HG02973 (cell line): ENCODE results near the gene EXOC3.

Experiments
- ATAC-seq: cut with Tn5 transposase; IDR thresholded peaks from one replicate; pipeline ENCODE4 v1.9.1; 2021; ENCODE audit warnings: moderate library complexity; ENCODE audit not compliant: unreplicated experiment

The EXOC3 gene

DNA sequence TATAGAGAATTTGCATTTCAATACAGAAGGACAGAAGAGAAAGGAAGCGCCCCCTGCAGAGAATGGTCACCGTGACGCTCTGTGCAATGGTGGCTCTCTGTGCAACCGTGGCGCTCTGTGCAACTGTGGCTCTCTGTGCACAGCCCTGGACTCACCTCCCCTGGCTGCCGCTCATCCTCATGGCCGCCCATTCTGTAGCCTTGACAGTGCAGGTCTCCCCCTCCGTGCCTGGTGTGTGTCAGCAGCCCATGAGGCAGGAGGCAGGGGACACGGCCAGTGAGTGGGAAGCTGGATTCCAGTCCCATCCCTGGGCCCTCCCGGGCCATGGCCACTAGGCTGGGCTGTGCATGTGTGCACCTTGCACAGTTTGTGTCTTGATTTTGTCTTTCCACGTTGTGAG is 12.0 kb downstream of the EXOC3 start:
- no peak for ATAC-seq

GRCh38 chr5:455806-456205 is 12.8 kb downstream of the EXOC3 start:
- no peak for ATAC-seq

DNA sequence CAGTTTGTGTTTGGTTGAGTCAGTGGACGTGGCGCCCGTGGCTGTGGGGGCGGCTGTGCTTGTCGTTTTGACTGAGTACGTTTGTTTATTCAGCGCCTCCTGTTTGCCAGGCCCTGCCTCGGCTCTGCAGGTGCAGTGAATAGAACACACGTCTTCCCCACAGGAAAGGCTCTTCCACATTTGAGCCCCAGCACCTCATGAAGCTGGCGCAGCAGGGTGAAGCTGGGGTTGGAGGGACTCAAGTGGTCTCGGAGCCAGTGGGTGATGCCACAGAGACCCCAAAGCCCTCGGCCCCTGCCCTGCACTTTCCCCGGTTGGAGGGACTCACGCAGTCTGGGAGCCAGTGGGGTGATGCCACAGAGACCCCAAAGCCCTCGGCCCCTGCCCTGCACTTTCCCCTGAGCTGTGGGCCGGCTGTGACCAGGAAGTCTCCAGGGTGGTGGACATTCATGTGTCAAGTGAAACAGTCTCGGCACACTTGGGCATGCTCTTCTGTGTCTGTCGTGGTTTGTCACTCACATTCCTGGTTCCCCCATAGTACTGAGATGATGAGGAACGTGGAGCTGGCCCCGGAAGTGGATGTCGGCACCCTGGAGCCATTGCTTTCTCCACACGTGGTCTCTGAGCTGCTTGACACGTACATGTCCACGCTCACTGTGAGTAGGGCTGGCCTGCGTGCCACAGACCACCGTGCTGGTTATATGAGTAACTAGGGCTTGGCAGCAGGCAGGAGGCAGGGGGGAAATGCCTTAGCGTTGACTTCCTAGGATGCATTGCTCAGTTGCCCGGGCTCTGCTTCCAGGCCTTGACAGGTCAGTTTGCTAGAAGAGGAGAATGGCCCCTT is 13.6 kb downstream of the EXOC3 start:
- ATAC-seq, result no peak

GRCh38 chr5:457195-457961 is 14.4 kb downstream of the EXOC3 start:
- ATAC-seq, result no peak

- ATAC-seq, result no peak
Measured at GRCh38 chr5:458547-459353, 15.8 kb downstream of the EXOC3 start.

GRCh38 chr5:459562-460272 is 16.7 kb downstream of the EXOC3 start:
- ATAC-seq, result no peak

DNA sequence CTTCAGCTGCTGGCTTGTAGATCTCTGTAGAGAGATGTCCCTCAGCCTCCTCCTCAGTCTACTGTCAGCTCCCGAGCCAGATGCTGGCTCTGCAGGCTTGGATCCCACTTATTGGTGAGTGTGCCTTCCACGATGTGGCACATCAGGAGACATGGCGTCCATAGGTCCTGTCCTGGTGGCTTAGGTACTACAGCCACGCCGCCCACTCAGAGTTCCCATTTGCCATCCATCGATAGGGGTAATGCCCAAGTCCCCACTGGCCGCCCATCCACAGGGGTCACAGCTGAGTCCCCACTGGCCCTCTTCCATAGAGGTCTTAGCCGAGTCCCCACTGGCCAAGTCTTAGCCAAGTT is 17.3 kb downstream of the EXOC3 start:
- no peak for ATAC-seq

DNA sequence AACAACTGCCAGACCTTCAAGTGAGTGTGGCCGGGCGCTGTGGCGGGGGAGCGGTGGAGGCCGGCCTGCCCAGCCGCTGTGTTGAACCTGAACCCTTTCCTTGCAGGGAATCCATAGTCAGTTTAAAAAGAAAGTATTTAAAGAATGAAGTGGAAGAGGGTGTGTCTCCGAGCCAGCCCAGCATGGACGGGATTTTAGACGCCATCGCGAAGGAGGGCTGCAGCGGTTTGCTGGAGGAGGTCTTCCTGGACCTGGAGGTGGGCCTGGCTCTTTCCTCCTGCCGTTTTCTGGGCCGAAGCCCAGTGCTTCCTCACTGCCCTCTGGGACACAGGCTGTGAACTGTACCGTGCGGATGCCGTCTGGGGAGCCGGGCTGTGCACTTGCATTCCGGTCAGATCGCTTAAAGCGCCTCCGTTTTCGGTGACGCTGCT is 19.1 kb downstream of the EXOC3 start:
- no peak for ATAC-seq

DNA sequence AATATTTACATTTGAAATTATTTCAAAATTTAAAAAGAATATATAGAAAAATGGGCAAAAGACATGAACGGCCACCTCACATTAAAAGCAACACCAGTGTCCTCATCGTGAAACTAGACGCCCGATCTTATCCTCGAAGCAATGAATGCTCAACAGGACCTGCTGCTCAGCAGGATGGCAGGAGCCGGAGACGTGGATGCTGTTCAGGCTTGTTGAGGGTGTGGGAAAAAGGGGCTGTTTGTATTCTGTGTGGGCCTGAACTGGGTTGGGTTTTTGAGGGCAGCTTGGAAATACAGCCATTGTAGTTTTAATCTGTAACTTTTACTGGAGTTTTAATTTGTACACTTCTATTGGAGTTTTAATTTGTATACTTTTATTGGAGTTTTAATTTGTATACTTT is 20.3 kb downstream of the EXOC3 start:
- ATAC-seq, result no peak

- ATAC-seq, result no peak
Measured at GRCh38 chr5:463952-464351, 21.0 kb downstream of the EXOC3 start.

- no peak for ATAC-seq
Measured at GRCh38 chr5:464446-464842, 21.5 kb downstream of the EXOC3 start.

DNA sequence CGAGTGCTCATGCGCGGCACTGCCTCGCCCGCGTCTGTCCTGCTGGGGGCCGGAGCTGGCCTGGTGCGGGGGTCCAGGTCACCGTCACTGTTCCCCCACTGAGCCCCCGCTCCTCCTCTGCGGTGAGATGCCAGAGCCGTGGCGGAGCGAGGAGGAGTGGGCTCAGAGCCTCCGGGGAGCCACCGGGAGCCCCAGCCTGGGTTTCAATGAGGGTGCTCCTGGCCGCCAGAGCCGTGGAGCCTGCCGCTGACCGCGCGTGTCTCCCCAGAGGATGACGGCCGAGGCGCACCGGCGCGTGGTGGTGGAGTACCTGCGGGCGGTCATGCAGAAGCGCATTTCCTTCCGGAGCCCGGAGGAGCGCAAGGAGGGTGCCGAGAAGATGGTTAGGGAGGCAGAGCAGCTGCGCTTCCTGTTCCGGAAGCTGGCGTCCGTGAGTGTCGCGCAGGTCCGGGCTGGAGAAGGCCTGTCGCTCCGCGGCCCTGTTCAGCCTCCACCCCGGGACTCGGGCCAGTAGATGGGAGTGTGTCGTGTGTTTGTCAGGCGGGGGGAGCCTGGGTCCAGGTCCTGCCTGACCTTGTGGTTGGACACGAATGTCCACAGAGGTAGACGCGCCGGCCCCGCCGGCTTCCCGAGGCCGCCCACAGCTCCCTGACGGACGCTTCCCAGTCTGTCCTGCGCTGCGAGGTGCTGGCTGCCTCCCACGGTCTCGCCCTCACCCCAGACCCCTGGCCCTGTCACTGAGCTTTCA is 22.0 kb downstream of the EXOC3 start:
- ATAC-seq, result no peak

DNA sequence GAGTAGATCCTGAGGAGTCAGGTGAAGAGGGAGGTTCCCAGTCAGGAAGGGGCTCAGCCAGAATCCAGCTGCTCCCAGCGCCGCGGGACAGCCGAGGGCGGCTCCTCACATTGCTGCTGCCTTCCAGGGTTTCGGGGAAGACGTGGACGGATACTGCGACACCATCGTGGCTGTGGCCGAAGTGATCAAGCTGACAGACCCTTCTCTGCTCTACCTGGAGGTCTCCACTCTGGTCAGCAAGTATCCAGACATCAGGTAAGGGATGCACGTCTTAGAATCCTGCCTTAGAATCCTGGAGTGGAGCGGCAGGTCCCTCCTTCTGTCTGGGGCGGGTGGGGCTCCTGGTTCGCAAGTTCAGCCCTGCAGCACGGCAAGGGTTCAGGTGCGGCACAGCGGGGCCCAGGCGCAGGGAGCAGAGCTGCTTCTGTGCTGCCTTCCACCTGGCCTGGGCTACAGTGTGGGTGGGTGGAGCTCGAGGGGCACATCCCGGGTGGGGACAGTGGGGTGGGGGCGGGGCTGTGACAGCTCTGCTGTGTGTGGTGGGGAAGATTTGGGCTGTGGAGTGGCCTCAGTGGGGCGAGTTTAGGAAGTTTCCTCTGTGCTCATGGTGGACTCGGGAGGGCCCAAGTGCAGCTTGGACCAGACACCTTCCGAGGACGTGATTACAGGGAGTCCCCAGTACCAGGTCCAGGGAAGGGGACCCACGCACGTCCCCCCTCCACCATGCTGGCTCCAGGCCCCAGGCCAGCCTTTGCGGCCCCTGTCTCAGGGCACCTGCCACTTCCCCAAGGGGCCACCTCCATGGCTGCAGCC is 22.8 kb downstream of the EXOC3 start:
- no peak for ATAC-seq

- no peak for ATAC-seq
Measured at GRCh38 chr5:466661-467310, 23.8 kb downstream of the EXOC3 start.

DNA sequence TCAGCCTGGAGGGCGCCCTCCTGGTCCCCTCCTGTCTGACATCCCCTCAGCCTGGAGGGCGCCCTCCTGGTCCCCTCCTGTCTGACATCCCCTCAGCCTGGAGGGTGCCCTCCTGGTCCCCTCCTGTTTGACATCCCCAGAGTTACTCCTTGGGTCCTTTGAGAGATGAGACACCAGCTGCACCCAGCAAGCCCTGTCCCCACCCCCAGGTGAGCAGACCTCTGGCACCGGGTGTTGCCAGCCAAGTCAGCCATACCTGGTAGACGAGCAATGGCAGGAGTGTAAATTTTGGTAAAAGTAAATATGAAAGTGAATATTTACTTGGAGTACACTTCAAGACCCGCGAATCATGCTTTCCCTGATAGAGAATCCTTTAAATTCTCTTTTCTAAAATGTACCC is 25.4 kb downstream of the EXOC3 start:
- ATAC-seq, result no peak

GRCh38 chr5:469752-470483 is 26.9 kb downstream of the EXOC3 start:
- no peak for ATAC-seq

GRCh38 chr5:470961-471749 is 28.2 kb downstream of the EXOC3 start:
- no peak for ATAC-seq

- no peak for ATAC-seq
Measured at GRCh38 chr5:471750-472058, 28.7 kb downstream of the EXOC3 start.
